GM19438 (cell line): ENCODE measurements around the gene AKIP1.
"Not testable (repeated sequence)": the region's sequence is repeated elsewhere in the genome, so short reads cannot be mapped to it uniquely, and the experiment has no call there.

Experiments used
- ATAC-seq: cut with Tn5 transposase; IDR thresholded peaks from one replicate; pipeline ENCODE4 v1.9.1; 2021; ENCODE audit warnings: low read depth; ENCODE audit not compliant: unreplicated experiment

The AKIP1 gene

GRCh38 chr11:8914661-8915018, 3.7 kb downstream of the AKIP1 start:
- no peak for ATAC-seq

GRCh38 chr11:8917157-8917825, 6.3 kb downstream of the AKIP1 start:
- ATAC-seq: no peak

GRCh38 chr11:8922691-8923090, 11.7 kb downstream of the AKIP1 start:
- ATAC-seq: no peak

GRCh38 chr11:8925711-8926110, 14.7 kb downstream of the AKIP1 start:
- no peak for ATAC-seq

- no peak for ATAC-seq
Measured at GRCh38 chr11:8926236-8926635, 15.2 kb downstream of the AKIP1 start.

- no peak for ATAC-seq
Measured at GRCh38 chr11:8927233-8927632, 16.2 kb downstream of the AKIP1 start.

GRCh38 chr11:8928205-8928604, 17.2 kb downstream of the AKIP1 start:
- no peak for ATAC-seq

GRCh38 chr11:8928981-8929615, 18.1 kb downstream of the AKIP1 start:
- no peak for ATAC-seq

- no peak for ATAC-seq
Measured at GRCh38 chr11:8930456-8931175, 19.6 kb downstream of the AKIP1 start.

- ATAC-seq: no peak
Measured at GRCh38 chr11:8932564-8933180, 21.7 kb downstream of the AKIP1 start, which contains the start of gene C11orf16. Gene C11orf16 (minus strand): TSS chr11:8932947. CDS start chr11:8932308, 639 bp downstream.

GRCh38 chr11:8933931-8934330, 22.9 kb downstream of the AKIP1 start:
- ATAC-seq: no peak

GRCh38 chr11:8934742-8935488, 23.9 kb downstream of the AKIP1 start:
- no peak for ATAC-seq

GRCh38 chr11:8935789-8936188, 24.8 kb downstream of the AKIP1 start:
- ATAC-seq: not testable (repeated sequence)

GRCh38 chr11:8937159-8937558, 26.2 kb downstream of the AKIP1 start:
- ATAC-seq: no peak

- ATAC-seq: no peak
Measured at GRCh38 chr11:8937659-8938058, 26.7 kb downstream of the AKIP1 start.

GRCh38 chr11:8941341-8942103, 30.5 kb downstream of the AKIP1 start:
- no peak for ATAC-seq

- ATAC-seq: no peak
Measured at GRCh38 chr11:8942518-8943066, 31.6 kb downstream of the AKIP1 start, which contains the start of gene ASCL3. Gene ASCL3 (minus strand): TSS chr11:8943016. CDS start chr11:8938161, 4,855 bp downstream.

GRCh38 chr11:8947230-8947943, 36.4 kb downstream of the AKIP1 start:
- no peak for ATAC-seq

GRCh38 chr11:8948886-8949285, 37.9 kb downstream of the AKIP1 start:
- ATAC-seq: no peak
